ENCODE measurements around the gene RPS6KA6.

- TF ChIP-seq CTCF (IDR thresholded peaks at IDR 0.05) (no peak), EZH2 (IDR thresholded peaks at IDR 0.05; ENCODE audit: borderline replicate concordance, insufficient read depth, low read depth, low read length, poor library complexity, severe bottlenecking) (no peak)
Measured at GRCh38 chrX:84044051-84044450, 143.9 kb downstream of the RPS6KA6 start.

All from B cell (primary cell).